ENCODE results near the gene ETV5. TPM values are rescaled to one million over a fixed set of nuclear protein-coding genes. Genes with fewer than 3 reads are reported as not detected.

ETV5 gene
- total RNA-seq, 1 donor: 42.3 TPM

DNA sequence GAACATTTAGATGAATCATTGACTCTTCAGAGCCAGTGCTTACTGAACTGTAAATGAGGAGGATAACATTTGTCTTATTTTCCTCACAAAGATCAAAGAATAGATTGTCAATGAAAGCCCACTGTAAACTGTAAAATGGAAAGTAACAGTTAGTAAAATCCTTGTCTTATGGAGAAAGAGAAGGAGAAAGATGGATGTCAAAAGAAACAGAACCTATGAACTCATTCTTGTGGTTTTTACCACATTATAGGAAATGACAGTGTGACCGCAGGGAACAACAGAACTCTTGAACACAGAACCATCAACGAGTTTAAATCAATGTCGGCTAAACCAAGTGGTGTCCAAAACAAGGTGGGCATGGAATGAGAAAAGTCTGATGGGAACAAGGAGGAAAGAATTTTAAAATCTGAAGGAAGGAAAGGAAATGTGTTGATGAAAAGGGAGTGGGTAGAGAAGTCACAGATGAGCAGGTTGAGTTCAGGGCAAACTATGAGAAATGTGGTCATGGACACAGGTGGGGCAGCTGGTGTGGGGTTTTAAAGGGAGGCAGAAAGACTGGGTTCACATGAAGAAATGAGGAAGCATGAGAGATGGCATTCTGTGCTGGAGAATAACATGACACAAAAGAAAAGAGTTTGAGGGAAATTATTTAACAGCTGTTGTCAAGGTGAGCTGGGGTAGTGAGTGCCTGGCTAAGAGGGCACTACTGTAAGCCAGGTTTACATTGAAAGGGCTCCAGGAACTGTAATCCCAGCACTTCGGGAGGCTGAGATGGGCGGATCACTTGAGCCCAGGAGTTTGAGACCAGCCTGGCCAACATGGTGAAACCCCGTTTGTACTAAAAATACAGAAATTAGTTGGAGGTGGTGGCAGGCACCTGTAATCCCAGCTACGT is 42.4 kb upstream of the ETV5 start:
- no peak overlapping the region for H3K4me3 ChIP-seq (ENCODE audit: insufficient read depth, low read length)
- H3K4me1 ChIP-seq (ENCODE audit: insufficient read depth, low read length): no peaks in the 10 kb centered on the region
- no peaks in the 10 kb centered on the region for H3K9me3 ChIP-seq (ENCODE audit: low read depth, low read length)
- H3K27ac ChIP-seq (ENCODE audit: low read depth, low read length): no peak overlapping the region
- no peaks in the 10 kb centered on the region for H3K36me3 ChIP-seq (ENCODE audit: insufficient read depth, low read length)
- no peaks in the 10 kb centered on the region for H3K27me3 ChIP-seq (ENCODE audit: insufficient read depth, low read length)
- no peaks in the 10 kb centered on the region for H3K79me2 ChIP-seq (ENCODE audit: insufficient read depth, low read length)
- no peak for DNase-seq (ENCODE audit: insufficient read length, low spot score, missing footprints)
- H2AFZ ChIP-seq (ENCODE audit: low read length): no peak overlapping the region
- H3K4me2 ChIP-seq (ENCODE audit: insufficient read depth, low read length): no peak overlapping the region
- H4K20me1 ChIP-seq (ENCODE audit: insufficient read depth, low read length): no peaks in the 10 kb centered on the region
- TF ChIP-seq, protein P1, sequence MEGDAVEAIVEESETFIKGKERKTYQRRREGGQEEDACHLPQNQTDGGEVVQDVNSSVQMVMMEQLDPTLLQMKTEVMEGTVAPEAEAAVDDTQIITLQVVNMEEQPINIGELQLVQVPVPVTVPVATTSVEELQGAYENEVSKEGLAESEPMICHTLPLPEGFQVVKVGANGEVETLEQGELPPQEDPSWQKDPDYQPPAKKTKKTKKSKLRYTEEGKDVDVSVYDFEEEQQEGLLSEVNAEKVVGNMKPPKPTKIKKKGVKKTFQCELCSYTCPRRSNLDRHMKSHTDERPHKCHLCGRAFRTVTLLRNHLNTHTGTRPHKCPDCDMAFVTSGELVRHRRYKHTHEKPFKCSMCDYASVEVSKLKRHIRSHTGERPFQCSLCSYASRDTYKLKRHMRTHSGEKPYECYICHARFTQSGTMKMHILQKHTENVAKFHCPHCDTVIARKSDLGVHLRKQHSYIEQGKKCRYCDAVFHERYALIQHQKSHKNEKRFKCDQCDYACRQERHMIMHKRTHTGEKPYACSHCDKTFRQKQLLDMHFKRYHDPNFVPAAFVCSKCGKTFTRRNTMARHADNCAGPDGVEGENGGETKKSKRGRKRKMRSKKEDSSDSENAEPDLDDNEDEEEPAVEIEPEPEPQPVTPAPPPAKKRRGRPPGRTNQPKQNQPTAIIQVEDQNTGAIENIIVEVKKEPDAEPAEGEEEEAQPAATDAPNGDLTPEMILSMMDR (IDR thresholded peaks at IDR 0.05; ENCODE audit: extremely low read depth, low read depth, low read length): no peak

DNA sequence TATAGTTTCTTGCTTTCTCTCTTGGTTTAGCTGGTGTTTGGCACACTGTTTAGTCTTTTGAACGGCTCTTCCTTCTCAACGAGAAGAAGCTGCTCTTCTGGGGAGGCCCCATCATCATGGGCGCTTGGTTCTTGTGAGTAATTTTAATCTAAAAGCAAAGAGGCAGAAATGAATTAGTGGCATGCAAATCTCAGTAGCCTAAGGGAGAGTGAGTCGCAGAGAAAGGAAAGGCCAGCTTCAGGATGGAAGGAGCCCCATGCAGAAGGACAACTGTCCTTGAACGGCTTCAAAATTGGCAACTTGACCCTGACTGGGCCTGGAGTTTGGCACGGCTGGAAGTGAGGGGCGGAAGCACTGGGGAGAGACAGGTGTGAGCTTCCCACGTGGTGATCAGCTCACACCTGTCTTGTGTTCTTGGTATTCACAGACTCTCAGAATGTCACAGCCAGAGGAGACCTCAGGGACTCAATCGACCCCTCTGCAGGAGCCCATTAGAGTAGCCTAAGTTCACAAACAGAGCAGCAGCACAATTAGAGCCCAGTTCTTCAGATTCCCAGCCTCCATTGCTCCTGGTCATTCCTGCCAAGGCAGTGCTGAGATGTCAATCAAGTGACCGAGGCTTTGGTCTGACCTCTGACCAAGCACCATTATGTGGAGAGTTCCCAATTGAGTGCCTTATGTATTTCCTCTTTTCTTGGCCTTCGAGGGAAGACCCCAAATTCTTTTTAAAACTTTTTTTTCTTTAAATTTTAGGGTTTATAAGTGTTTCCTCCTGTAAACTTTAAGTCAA is 41.3 kb upstream of the ETV5 start:
- Histone ChIP-seq H3K4me2 (ENCODE audit: insufficient read depth, low read length) (no peak overlapping the region), H3K9me3 (ENCODE audit: low read depth, low read length) (no peaks in the 10 kb centered on the region), H3K79me2 (ENCODE audit: insufficient read depth, low read length) (no peaks in the 10 kb centered on the region), H3K4me3 (ENCODE audit: insufficient read depth, low read length) (no peak overlapping the region), H2AFZ (ENCODE audit: low read length) (no peak overlapping the region), H3K27me3 (ENCODE audit: insufficient read depth, low read length) (no peaks in the 10 kb centered on the region), H4K20me1 (ENCODE audit: insufficient read depth, low read length) (no peaks in the 10 kb centered on the region), H3K27ac (ENCODE audit: low read depth, low read length) (no peak overlapping the region), H3K36me3 (ENCODE audit: insufficient read depth, low read length) (no peaks in the 10 kb centered on the region), H3K4me1 (ENCODE audit: insufficient read depth, low read length) (no peaks in the 10 kb centered on the region)
- TF ChIP-seq, protein P1 (IDR thresholded peaks at IDR 0.05; ENCODE audit: extremely low read depth, low read depth, low read length): no peak
- no peak for DNase-seq (ENCODE audit: insufficient read length, low spot score, missing footprints)

DNA sequence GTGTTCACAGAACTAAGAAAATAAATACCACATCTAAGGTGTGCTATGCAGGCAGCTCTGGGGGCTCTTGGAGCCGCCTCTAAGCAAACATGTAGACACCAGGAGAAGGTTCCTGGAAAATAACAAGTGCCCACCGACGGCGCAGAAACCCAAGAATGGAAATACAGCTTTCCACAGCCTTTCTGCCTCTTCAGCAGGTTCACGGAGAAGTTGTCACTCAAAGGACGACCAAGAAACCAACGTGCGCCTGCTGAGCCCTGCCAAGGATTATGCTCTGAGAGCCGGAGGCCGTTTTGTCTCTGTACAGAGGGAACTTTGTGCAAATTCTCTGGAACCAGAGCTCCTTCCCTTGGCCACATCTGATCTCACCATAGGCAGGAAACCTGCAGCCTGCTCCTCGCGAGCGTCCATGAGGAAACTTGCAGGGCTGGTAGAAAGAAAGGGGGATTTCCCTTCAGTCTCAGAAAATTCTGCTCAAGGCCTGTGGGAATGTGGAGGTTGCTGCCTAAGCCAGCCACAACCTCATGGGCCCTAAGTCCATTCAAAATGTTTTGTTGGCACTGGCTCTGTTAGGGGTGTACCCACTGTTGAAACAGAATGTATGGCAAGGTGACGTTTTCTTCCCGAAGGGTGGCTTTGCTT is 40.6 kb upstream of the ETV5 start:
- Histone ChIP-seq H2AFZ (ENCODE audit: low read length) (no peak overlapping the region), H4K20me1 (ENCODE audit: insufficient read depth, low read length) (no peaks in the 10 kb centered on the region), H3K27ac (ENCODE audit: low read depth, low read length) (no peak overlapping the region), H3K36me3 (ENCODE audit: insufficient read depth, low read length) (no peaks in the 10 kb centered on the region), H3K27me3 (ENCODE audit: insufficient read depth, low read length) (no peaks in the 10 kb centered on the region), H3K4me3 (ENCODE audit: insufficient read depth, low read length) (no peak overlapping the region), H3K4me1 (ENCODE audit: insufficient read depth, low read length) (no peaks in the 10 kb centered on the region), H3K9me3 (ENCODE audit: low read depth, low read length) (no peaks in the 10 kb centered on the region), H3K79me2 (ENCODE audit: insufficient read depth, low read length) (no peaks in the 10 kb centered on the region), H3K4me2 (ENCODE audit: insufficient read depth, low read length) (no peak overlapping the region)
- TF ChIP-seq, protein P1 (IDR thresholded peaks at IDR 0.05; ENCODE audit: extremely low read depth, low read depth, low read length): no peak
- DNase-seq (ENCODE audit: insufficient read length, low spot score, missing footprints): no peak

All from osteoblast (primary cell).